H9 (cell line): Measurements from ENCODE around the gene PEX16. TPM values are rescaled to one million over a fixed set of nuclear protein-coding genes. Genes with fewer than 3 reads are reported as not detected.

Experiments used
- DNase-seq: peaks from one replicate; pipeline ENCODE4 v3.0.0-alpha.2; 2017
- H2AFZ ChIP-seq: one replicate; pipeline ENCODE4 v1.6.1; 2013; ENCODE audit warnings: mild to moderate bottlenecking, low read length, control low read depth, moderate library complexity
- H2AK5ac ChIP-seq: 2 replicates; pipeline ENCODE4 v1.6.1; 2013; ENCODE audit warnings: low read length, control low read depth, mixed read lengths; ENCODE audit not compliant: insufficient read length
- H2BK120ac ChIP-seq: one replicate; pipeline ENCODE4 v1.6.1; 2013; ENCODE audit warnings: low read depth, mild to moderate bottlenecking, low read length, control low read depth, inconsistent platforms; ENCODE audit not compliant: poor library complexity, severe bottlenecking
- H2BK12ac ChIP-seq: 2 replicates; pipeline ENCODE4 v1.6.1; 2013; ENCODE audit warnings: low read length, control low read depth, mixed read lengths, low read depth; ENCODE audit not compliant: insufficient read length
- H2BK15ac ChIP-seq: 2 replicates; pipeline ENCODE4 v1.6.1; 2013; ENCODE audit warnings: low read depth, low read length, control low read depth
- H2BK20ac ChIP-seq: one replicate; pipeline ENCODE4 v1.6.1; 2013; ENCODE audit warnings: low read depth, mild to moderate bottlenecking, low read length, control low read depth, inconsistent platforms; ENCODE audit not compliant: poor library complexity, severe bottlenecking
- H2BK5ac ChIP-seq: 2 replicates; pipeline ENCODE4 v1.6.1; 2013; ENCODE audit warnings: low read length, control low read depth, mixed read lengths; ENCODE audit not compliant: insufficient read length
- H3K14ac ChIP-seq: 2 replicates; pipeline ENCODE4 v1.6.1; 2013; ENCODE audit warnings: low read length, control low read depth; ENCODE audit not compliant: insufficient read depth
- H3K18ac ChIP-seq: 2 replicates; pipeline ENCODE4 v1.6.1; 2013; ENCODE audit warnings: low read depth, mild to moderate bottlenecking, mixed read lengths, low read length, control low read depth; ENCODE audit not compliant: insufficient read length
- H3K23ac ChIP-seq: 2 replicates; pipeline ENCODE4 v1.6.1; 2013; ENCODE audit warnings: low read length, control low read depth, mixed read lengths, low read depth; ENCODE audit not compliant: insufficient read length
- H3K23me2 ChIP-seq: 2 replicates; pipeline ENCODE4 v1.6.1; 2013; ENCODE audit warnings: low read depth, mild to moderate bottlenecking, mixed read lengths, low read length, control low read depth; ENCODE audit not compliant: insufficient read length, poor library complexity, severe bottlenecking
- H3K27ac ChIP-seq: 2 replicates; pipeline ENCODE4 v1.5.1; 2013; ENCODE audit warnings: low read length, control low read depth, mixed read lengths, low read depth; ENCODE audit not compliant: insufficient read length
- H3K27me3 ChIP-seq: 2 replicates; pipeline ENCODE4 v1.6.1; 2013; ENCODE audit warnings: low read length, control low read depth, inconsistent platforms; ENCODE audit not compliant: insufficient read depth
- H3K4ac ChIP-seq: 2 replicates; pipeline ENCODE4 v1.6.1; 2013; ENCODE audit warnings: low read depth, mild to moderate bottlenecking, control low read depth, inconsistent platforms, low read length, moderate library complexity
- H3K4me1 ChIP-seq: 2 replicates; pipeline ENCODE4 v1.6.1; 2013; ENCODE audit warnings: low read length, control low read depth, inconsistent platforms; ENCODE audit not compliant: insufficient read depth
- H3K4me2 ChIP-seq: 2 replicates; pipeline ENCODE4 v1.6.1; 2013; ENCODE audit warnings: low read length, control low read depth, mixed read lengths; ENCODE audit not compliant: insufficient read length, insufficient read depth
- H3K56ac ChIP-seq: 2 replicates; pipeline ENCODE4 v1.6.1; 2013; ENCODE audit warnings: low read depth, mild to moderate bottlenecking, mixed read lengths, low read length, control low read depth; ENCODE audit not compliant: insufficient read length
- H3K79me1 ChIP-seq: 2 replicates; pipeline ENCODE4 v1.6.1; 2013; ENCODE audit warnings: low read depth, mild to moderate bottlenecking, moderate library complexity, low read length, control low read depth, inconsistent platforms; ENCODE audit not compliant: insufficient read depth, poor library complexity, severe bottlenecking
- H3K79me2 ChIP-seq: 2 replicates; pipeline ENCODE4 v1.6.1; 2013; ENCODE audit warnings: low read length, control low read depth, inconsistent platforms; ENCODE audit not compliant: insufficient read depth
- H3K9ac ChIP-seq: 2 replicates; pipeline ENCODE4 v1.6.1; 2013; ENCODE audit warnings: low read length, control low read depth, mixed read lengths; ENCODE audit not compliant: insufficient read length; ENCODE audit errors: extremely low read depth
- H3K9me3 ChIP-seq: one replicate; pipeline ENCODE4 v1.6.1; 2013; ENCODE audit warnings: low read depth, low read length, inconsistent platforms; ENCODE audit not compliant: control insufficient read depth
- H3T11ph ChIP-seq: one replicate; pipeline ENCODE4 v1.6.1; 2013; ENCODE audit warnings: mild to moderate bottlenecking, low read length, control low read depth, inconsistent platforms
- H4K20me1 ChIP-seq: one replicate; pipeline ENCODE4 v1.6.1; 2013; ENCODE audit not compliant: control insufficient read depth, insufficient read length, insufficient read depth
- H4K5ac ChIP-seq: 2 replicates; pipeline ENCODE4 v1.6.1; 2013; ENCODE audit warnings: low read depth, mild to moderate bottlenecking, mixed read lengths, low read length, control low read depth; ENCODE audit not compliant: insufficient read length
- H4K8ac ChIP-seq: replicated peaks from 2 replicates; pipeline ENCODE4 v1.6.1; 2013; ENCODE audit warnings: low read length, control low read depth, mixed read lengths, low read depth; ENCODE audit not compliant: insufficient read length
- H4K91ac ChIP-seq: 2 replicates; pipeline ENCODE4 v1.6.1; 2013; ENCODE audit warnings: low read depth, mild to moderate bottlenecking, moderate library complexity, mixed read lengths, low read length, control low read depth; ENCODE audit not compliant: insufficient read length
- H3K27ac Mint-ChIP-seq, 3 experiments: 2 replicates in 2 of 3; 3 replicates in 1 of 3; pipeline ENCODE4 v1.8.0; 2020 to 2021; ENCODE audit warnings: mixed read lengths in 3 of 3, mild to moderate bottlenecking in 1 of 3, moderate library complexity in 1 of 3
- H3K27me3 Mint-ChIP-seq: 2 replicates; pipeline ENCODE4 v1.8.0; 2021; ENCODE audit warnings: low read depth, mild to moderate bottlenecking, moderate library complexity, mixed read lengths
- H3K36me3 Mint-ChIP-seq, 3 experiments: 2 replicates in 2 of 3; 3 replicates in 1 of 3; pipeline ENCODE4 v1.8.0; 2020 to 2021; ENCODE audit warnings: low read depth in 3 of 3, mixed read lengths in 3 of 3; ENCODE audit not compliant: insufficient read depth in 1 of 3
- H3K4me1 Mint-ChIP-seq, 2 experiments: 2 replicates each; pipeline ENCODE4 v1.8.0; 2020; ENCODE audit warnings: mixed read lengths in 2 of 2
- H3K4me3 Mint-ChIP-seq, 2 experiments: 2 replicates in 1 of 2; 3 replicates in 1 of 2; pipeline ENCODE4 v1.8.0; 2020 to 2021; ENCODE audit warnings: mild to moderate bottlenecking in 2 of 2, mixed read lengths in 2 of 2, moderate library complexity in 1 of 2
- H3K9me3 Mint-ChIP-seq, 2 experiments: 2 replicates in 1 of 2; 3 replicates in 1 of 2; pipeline ENCODE4 v1.8.0; 2020; ENCODE audit warnings: mild to moderate bottlenecking in 2 of 2, mixed read lengths in 2 of 2, moderate library complexity in 1 of 2
- WGBS: extraction: QIAGEN DNeasy Blood & Tissue Kit; methylation state at CpG from one replicate; pipeline ENCODE4 v1.1.7; 2013; ENCODE audit warnings: missing lambda C conversion rate, low lambda C conversion rate, mixed read lengths; ENCODE audit not compliant: insufficient read length; ENCODE audit errors: extremely low coverage; 5-methylcytosine and 5-hydroxymethylcytosine counted together
- total RNA-seq: library from RNA; stranded (reverse); gene quantifications from 2 replicates; pipeline ENCODE4 v1.2.1, GENCODE V29; 2021
- TF ChIP-seq, protein P1 (sequence below): fragments of 200-600 bp; sonication (generic); conservative IDR thresholded peaks from 3 replicates; pipeline ENCODE4 v1.8.0; 2021; ENCODE audit warnings: antibody characterized with exemption, mild to moderate bottlenecking

PEX16 gene
- total RNA-seq, 1 experiment from 2014 or later = 30.8 TPM

DNA sequence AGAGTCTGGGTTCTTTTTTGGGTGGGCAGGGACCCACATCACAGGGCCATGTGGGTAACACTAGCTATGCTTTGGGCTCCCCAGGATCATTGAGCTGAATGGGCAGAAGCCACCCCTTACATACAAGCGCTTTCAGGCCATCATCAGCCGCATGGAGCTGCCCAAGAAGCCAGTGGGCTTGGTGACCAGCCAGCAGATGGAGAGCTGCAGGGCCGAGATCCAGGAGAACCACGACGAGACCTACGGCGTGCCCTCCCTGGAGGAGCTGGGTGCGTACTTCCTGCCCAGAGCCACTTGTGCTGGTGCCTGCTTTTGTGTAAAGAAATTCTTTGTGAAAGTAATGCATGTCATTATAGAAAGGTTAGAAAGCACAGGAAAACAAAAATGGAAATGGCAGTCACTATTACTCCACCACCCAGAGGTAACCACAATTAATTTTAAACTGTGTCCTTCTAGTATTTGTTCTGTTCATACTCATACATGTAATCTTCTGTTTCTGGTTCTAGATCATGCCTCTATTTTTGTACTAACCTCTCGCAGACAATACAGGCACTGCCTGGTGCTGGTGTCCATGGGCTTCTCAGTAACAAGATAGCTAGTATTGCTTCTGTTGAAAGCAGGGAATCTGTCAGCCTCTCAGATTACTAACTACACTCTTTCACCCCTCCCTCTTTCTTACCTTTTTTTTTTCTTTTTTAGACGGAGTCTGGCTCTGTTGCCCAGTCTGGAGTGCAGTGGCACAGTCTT, 56.7 kb downstream of the PEX16 start:
- no CpG with 5 or more reads among the region's 10 CpGs for WGBS

More for the DNA sequence above, 56.7 kb downstream of the PEX16 start:
- Histone ChIP-seq H3K79me1 (no peaks in the 10 kb centered on the region), H3K14ac (no peak overlapping the region), H3K4me2 (no peak overlapping the region), H2AFZ (no peak overlapping the region), H3K27me3 (no peaks in the 10 kb centered on the region), H3K4me1 (peaks cover 4% of the 10 kb centered on the region), H2BK5ac (no peak overlapping the region), H3T11ph (no peak overlapping the region), H2BK120ac (no peak overlapping the region), H3K18ac (no peak overlapping the region), H4K20me1 (no peaks in the 10 kb centered on the region), H3K27ac (no peak overlapping the region), H3K79me2 (no peaks in the 10 kb centered on the region), H3K56ac (no peak overlapping the region), H3K9me3 (no peaks in the 10 kb centered on the region), H3K23ac (no peak overlapping the region), H3K9ac (no peak overlapping the region), H3K23me2 (no peaks in the 10 kb centered on the region), H2BK12ac (no peak overlapping the region), H4K91ac (no peak overlapping the region), H2AK5ac (no peak overlapping the region), H2BK20ac (no peak overlapping the region), H4K5ac (no peak overlapping the region), H2BK15ac (no peak overlapping the region), H3K4ac (no peak overlapping the region), H4K8ac (no peak overlapping the region)
- Mint-ChIP-seq H3K4me1 (peaks cover 8 to 24% of the 10 kb centered on the region in 2 experiments), H3K27me3 (no peaks in the 10 kb centered on the region), H3K27ac (no peak overlapping the region; a peak in 1 of 7 replicates), H3K36me3 (peaks cover 8 to 53% (median 51%) of the 10 kb centered on the region in 3 experiments; a peak in 6 of 7 replicates), H3K9me3 (no peaks in the 10 kb centered on the region), H3K4me3 (no peak overlapping the region)
- TF ChIP-seq, protein P1, sequence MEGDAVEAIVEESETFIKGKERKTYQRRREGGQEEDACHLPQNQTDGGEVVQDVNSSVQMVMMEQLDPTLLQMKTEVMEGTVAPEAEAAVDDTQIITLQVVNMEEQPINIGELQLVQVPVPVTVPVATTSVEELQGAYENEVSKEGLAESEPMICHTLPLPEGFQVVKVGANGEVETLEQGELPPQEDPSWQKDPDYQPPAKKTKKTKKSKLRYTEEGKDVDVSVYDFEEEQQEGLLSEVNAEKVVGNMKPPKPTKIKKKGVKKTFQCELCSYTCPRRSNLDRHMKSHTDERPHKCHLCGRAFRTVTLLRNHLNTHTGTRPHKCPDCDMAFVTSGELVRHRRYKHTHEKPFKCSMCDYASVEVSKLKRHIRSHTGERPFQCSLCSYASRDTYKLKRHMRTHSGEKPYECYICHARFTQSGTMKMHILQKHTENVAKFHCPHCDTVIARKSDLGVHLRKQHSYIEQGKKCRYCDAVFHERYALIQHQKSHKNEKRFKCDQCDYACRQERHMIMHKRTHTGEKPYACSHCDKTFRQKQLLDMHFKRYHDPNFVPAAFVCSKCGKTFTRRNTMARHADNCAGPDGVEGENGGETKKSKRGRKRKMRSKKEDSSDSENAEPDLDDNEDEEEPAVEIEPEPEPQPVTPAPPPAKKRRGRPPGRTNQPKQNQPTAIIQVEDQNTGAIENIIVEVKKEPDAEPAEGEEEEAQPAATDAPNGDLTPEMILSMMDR = no peak
- DNase-seq = no peak
